NCI-H524 (cell line): ENCODE measurements around the gene GCH1.
"Not testable (repeated sequence)": the region's sequence is repeated elsewhere in the genome, so short reads cannot be mapped to it uniquely, and the experiment has no call there.

Experiments
- DNase-seq, 2 experiments: peaks; one replicate each; lab custom pipeline; 2025; lab: John Stamatoyannopoulos, UW

Gene GCH1, protein sequence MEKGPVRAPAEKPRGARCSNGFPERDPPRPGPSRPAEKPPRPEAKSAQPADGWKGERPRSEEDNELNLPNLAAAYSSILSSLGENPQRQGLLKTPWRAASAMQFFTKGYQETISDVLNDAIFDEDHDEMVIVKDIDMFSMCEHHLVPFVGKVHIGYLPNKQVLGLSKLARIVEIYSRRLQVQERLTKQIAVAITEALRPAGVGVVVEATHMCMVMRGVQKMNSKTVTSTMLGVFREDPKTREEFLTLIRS

DNA sequence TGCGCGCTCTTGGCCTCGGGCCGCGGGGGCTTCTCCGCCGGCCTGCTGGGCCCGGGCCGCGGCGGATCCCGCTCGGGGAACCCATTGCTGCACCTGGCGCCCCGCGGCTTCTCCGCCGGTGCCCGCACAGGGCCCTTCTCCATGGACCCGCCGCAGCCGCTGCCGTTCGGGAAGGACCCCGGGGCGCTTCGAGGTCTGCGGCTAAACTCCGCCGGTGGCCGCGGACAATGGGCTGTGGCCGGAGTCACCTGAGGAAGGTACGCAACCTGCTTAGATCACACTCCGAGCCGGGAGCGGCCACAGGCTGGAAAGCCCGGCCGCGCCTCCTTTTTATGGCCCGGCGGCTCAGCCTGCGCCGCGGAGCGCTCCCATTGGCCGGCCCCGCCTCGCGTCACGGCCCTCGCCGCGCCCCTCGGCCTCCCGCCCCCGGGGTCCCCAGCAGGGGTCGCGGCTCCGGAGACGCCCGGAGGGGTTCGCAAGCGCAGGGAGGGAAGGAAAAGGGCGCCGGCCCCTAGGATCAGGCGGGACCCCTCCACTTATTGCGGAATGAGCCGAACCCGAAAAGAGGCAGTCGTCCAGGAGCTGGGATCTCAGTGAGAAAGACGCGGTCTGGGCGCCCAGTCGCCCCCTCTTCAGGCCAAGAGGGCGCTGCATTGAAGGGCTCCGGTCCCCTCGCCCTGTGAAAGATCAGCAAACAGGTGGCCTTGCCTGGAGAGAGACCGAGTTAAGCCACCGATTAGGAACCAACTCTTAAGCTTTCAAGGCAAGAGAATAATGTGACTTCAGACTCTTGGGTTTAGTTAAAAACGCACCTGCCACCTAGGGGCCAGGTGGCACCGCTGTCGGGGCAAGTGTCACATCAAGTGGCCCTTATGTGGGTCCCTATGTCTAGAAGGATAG, at the start of gene GCH1:
TSS of gene GCH1 (minus strand) at position 306 of the 900 bp plus-strand sequence. CDS start at position 143, 163 bp downstream.
- peak; percentile 84 to 94 for DNase-seq

DNA sequence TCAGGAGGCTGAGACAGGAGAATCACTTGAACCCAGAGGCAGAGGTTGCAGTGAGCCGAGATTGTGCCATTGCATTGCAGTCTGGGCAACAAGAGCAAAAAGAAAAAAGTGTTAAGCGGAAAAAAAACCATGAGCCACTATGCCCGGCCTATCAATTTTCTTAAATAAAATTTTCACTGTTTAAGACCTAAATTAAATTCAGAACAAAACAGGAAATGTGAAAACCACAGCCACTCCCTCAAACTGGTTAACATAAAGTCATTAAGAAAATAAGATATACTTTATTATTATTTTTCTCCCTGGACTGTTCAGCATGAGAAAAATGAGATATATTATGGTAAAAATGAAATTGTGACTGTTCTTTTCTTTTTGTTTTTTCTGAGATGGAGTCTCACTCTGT, 44.6 kb upstream of the GCH1 start:
- DNase-seq, result no peak

DNA sequence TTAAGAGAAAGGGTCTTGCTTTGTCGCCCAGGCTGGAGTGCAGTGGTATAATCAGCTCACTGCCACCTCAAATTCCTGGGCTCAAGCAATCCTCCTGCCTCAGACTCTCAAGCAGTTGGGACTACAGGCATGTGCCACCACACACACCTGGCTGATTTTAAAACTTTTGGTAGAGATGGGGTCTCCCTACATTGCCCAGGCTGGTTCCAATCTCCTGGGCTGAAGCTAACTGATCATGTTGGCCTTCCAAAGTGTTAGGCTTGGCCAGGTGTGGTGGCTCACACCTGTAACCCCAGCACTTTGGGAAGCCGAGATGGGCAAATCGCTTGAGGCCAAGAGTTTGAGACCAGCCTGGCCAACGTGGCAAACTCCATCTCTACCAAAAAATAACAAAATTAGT, 43.9 kb upstream of the GCH1 start:
- no peak for DNase-seq

DNA sequence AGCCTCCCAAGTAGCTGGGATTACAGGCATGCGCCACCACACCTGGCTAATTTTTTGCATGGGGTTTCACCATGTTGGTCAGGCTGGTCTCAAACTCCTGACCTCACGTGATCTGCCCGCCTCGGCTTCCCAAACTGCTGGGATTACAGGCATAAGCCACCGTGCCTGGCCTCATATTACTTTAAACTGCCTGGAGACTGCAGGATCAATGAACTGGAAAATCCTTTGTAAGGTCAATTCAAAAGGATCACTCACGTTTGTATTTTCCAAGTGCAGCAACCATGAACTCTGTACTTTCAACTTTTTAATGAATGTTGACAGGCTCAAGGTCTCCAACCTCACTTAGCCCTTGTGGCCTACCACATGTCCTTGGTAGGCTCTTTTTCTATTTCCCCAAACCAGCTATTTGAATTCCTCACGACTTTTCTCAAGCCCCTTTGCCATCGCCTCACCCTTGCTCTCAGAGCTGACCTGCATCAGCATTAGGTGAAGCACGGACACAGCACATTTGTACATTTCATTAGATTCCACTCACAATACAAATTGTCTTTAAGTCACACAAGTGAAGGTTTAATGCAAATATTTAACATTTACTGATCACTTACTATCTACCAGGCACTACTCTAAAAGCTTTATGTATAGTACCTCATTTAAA, 42.2 kb upstream of the GCH1 start:
- no peak for DNase-seq

DNA sequence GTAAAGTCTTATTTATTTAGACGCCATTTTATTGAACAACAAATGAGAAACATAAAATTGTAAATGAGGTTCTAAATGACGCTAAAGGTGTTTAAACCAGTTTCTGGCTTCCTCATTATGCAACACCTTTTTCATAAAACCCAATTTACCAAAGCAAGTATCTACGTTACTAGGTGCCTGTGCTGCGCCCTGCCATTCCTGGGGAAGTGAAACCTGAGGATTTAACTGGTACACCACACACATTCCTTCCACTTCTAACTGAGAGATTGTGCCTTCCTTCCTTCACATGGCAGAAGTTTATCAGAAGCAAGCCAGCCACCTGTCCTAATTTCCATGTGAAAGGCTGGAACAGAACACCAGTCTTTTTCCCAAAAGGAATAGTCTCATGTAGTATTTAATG, 40.3 kb upstream of the GCH1 start:
- no peak for DNase-seq

DNA sequence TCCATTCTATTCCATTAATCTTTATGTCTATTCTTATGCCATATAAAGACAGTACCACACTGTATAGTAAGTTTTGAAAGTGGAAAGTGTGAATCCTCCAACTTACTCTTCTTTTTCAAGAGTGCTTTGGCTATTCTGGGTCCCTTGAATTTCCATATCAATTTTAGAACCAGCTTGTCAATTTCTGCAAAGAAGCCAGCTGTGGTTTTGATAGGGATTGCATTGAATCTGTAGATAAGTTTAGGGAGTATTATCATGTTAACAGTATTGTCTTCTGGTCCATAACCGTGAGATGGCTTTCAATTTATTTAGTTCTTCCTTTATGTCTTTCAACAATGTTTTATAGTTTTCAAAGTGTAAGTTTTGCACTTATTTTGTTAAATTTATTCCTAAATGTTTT, 34.2 kb upstream of the GCH1 start:
- no peak for DNase-seq

DNA sequence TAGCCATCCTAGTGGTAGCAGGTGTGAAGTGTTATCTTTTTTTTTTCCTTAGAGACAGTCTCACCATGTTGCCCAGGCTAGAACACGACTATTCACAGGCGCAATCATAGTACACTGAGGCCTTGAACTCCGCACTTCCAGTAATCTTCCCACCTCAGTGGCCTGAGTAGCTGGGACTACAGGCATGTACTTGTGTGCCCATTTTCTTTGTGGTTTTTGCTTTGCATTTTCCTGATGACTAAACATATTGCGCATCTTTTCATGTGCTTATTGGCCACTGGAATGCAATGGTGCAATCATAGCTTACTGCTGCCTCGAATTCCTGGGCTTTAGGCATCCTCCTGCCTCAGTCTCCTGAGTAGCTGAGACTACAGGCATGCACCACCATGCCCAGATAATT, 33.3 kb upstream of the GCH1 start:
- DNase-seq, result no peak

DNA sequence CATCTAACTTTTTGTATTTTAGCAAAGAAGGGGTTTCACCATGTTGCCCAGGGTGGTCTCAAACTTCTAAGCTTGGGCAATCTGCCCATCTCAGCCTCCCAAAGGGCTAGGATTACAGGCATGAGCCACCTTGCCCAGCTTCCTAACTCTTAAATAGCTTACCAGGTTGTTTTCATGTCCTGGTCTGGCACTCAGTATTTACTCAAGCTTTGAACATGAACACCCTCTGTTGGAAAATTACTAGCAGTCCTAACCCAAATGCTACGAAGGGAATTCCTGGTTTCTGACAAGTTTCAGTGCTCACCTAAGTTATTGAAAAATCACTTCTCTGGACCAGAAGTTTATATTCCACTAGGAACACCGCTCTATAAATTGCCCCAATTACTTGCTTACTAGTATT, 32.5 kb upstream of the GCH1 start:
- no peak for DNase-seq

DNA sequence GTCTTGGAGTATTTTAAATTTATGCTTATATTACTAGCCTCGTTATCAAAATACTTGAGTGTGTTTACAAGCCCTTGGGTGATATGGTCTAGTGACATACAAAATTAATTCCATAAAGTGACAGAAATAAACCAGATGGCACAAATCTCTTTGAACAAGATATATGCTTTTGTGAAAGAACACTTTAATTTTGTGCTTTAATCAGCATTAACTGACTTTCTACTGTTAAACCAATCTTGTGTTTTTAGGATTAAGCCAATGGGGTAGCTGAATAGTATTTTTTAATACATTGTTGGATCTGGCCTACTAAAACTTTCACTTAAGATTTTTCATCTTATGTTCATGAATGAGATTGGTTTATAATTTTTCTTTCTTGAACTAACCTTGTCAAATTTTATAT, 30.4 kb upstream of the GCH1 start:
- no peak for DNase-seq

DNA sequence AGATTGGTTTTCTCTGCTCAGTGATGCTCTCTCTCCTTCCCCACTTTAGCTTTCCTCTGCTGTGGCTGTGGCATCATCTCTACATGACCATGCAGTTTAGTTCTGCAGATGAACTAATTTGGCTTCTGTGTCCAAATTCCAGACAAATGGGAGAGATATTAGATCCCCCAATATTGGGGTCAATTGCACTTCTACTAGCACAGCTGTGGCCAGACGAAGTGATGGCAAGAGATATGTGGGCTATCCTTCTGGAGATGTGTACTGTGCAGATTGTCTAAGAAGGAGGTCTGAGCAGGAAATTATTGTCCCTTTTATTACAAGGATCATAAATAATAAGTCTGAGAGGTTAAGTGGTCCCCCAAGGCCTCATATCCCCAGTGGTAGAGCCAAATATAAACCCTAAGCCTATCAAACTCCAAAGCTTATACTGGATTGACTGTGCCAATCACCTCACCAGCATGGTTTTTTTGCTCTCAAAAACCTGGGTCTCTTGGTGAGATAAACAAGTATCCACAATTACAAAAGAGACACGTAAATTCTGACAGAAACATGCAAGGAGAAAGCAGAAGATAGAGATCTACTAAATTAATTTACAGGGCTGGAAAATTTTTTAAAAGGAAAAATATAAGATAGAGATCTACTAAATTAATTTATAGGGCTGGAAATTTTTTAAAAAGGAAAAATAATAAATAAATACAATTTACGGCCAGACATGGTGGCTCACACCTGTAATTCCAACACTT, 29.1 kb upstream of the GCH1 start:
- DNase-seq, result no peak

DNA sequence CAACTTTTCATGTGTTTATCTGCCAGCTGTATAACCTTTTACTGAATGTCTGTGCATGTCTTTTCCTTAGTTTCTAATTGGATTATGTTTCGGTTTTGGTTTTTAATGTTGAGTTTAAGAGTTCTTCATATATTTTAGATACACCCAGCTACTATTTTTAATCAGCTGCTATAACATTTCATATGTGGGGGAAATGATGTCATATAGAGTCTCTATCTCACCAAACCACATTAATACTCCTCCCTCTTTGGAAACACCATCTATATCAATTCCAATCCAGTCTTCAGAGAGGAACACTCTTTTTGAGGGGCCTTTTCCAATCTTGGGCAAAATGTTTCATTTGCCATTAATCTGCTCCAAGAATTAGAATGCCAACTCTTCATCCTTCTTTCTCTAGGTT, 28.5 kb upstream of the GCH1 start:
- DNase-seq, result no peak

DNA sequence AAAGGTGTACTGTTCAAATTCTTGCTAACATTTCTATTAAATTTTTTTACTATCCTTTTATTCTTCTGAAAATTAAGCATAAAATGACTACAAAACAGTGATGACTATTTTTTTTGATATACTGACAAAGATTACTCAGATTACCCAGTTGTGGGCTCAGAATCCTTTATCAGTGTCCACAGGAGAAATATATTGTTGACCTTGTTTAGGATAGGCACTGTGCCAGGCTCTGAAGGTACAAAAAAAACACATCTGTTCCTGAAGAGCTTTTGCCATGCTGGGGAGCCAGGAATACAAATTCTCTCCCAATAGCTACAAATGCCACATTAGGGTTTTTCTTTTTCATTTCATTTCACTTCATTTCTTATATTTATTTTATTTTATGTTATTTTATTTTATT, 26.9 kb upstream of the GCH1 start:
- DNase-seq, result no peak

DNA sequence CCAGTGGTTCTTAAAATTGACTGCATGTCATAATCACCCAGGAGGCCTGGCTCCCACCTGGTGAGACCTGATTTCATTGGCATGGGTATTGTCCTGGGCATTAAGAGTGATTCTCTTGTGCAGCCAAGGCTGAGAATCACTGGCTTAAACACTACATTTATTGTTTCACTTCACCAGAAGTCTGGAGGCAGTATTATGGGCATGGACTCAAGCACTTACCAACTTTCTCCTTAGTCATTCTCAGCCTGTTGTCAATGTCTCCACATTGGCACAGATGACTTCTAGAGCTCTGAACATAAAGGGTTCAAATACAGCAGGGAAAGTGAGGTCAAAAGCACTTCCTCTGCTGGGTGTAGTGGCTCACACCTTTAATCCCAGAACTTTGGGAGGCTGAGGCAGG, 25.6 kb upstream of the GCH1 start:
- no peak for DNase-seq

DNA sequence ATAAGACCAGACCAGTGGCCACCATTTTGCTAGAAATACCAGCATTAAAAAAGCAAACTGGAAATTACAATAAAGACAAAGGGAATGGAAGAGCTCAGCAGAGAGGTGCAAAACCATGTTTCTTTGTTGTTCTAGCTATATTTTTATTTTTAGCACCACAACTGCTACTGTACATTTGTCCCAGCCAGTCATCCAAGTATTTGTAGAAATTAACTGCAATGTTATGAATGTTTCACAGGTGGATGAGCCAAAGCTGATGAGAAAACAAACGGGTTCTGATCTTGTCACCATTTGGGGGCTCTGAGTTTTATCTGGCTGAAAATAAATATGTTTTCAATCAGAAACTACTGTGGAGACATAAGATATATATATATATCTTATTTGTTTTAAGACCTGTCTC, 24.9 kb upstream of the GCH1 start:
- no peak for DNase-seq

DNA sequence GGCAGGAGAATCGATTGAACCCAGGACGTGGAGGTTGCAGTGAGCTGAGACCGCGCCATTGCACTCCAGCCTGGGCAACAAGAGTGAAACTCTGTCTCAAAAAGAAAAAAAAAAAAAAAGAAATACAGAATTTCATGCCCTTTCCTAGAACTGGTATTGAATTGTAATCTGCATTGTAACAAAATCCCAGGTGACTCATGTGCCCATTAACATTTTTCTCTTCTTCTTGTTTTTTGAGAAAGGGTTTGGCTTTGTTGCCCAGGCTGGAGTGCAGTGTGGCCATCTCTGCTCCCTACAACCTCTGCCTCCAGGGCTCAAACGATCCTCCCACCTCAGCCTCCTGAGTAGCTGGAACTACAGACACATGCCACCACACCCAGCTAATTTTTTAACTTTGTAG, 23.9 kb upstream of the GCH1 start:
- DNase-seq, result not testable (repeated sequence)

DNA sequence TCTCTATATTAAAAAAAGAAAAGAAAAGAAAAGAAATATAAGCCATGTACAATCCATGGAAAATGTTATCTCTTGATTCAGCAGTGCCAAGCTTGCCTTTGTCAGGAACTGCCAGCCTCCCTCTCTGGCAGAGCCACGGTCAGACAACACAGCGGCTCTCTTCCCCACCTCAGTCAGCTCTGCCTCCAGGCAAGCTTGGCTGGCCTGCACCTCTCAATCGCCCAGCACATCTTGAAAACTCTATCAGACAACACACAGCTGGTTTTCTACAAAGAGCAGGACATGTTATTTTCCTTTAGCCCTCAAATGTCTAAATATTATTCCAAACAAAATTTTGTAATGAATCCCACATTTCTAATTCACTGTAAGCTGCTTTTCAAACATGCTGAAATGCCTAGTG, 20.0 kb upstream of the GCH1 start:
- no peak for DNase-seq

DNA sequence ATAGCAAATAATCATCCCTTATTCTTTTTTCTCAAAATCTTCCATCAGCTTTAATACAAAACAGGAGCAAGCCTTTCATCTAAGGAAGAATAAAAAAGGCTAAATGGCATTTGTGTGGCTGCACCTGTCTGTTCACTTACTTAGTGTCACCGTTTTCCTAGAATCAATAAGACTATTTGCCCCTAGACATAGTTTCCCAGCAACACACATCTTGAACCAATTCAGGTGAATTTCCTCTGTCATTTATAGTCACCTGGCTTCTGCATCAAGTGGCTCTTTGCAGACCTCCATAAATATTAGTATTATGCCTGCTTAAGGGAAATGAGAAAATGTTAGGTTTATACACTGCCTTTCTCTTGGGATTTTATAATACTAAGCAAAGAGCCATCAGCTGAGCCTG, 17.4 kb upstream of the GCH1 start:
- DNase-seq, result no peak

DNA sequence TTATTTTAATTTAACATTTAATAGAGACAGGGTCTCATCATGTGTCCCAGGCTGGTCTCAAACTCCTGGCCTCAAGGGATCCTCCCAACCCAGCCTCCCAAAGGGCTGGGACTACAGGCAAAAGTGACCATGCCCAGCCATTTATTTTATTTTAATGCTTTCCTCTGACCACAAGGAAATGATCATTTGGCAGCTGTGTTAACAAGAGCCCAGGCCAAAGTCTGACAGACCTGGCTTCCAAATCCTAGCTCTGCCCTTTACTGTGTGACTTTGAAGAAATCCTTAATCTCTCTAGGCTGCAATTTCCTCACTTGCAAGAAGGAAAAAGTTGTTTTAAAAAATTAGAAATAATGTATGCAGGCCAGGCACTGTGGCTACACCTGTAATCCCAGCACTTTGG, 16.7 kb upstream of the GCH1 start:
- DNase-seq, result no peak

DNA sequence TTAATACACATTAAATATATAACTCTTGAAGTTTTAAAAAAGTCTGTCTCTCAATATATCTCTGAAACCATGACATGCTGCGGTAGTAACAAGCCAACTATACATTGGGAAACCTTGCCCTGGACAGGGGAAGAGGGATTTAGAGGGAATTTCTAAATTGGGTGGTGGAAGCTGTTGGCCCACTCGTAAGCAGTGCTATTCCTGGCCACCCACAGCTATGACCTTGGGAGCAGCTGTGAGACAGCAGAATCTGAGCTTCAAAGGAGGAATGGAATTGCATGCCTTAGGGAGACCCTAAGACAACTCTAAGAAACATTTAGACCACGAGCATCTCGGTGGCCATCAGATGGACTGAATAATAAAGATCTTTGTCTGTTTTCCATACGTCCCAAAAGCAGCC, 15.8 kb upstream of the GCH1 start:
- no peak for DNase-seq

DNA sequence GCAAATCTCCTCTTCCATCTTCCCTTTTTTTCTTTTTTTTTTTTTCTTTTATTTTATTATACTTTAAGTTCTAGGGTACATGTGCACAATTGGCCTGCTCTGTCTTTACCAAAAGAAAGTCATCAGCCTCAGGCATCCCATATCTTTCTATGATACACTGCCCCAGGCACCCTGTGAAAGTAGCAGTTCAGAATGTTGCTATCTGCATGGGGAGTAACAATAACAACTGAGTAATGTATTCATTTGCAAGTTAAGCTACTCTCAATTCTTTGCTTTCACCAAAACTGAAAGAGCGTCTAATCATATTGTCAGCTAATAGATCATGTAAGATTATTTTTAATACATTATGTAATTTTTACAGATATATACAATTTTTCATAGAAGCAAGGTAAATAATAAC, 13.5 kb upstream of the GCH1 start:
- no peak for DNase-seq

DNA sequence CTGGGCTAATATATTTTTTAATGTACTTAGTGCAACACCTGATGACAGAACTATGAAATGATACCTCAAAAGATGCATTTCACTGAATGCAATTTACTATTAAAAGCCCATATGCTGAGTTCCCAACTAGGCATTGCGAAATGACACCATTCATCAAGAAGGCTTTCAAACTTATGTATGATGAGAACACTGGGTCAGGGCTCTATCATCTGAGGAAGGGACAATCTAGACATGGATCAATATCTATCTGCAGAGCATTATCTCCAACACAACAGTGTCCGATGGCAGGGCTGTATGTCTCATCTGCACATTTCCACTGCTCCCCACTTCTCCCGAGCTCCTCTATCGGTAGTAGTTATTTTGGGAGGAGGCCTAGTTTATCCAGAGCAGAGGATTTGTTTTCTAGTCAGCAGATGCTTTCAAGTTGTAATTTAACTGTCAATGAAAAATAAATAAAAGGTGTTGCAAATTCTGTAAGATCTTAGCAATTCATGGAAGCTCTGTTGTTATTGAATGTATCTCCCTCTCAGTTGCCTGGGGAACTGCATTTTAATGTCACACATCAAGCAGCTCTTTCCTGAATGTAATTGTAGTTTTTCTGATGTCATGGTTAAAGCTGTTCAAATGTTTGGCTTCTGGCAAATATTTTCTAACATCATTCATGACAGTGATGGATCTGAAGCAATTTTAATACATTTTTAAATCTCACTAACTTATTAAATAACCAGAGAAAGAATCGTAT, 7.4 kb upstream of the GCH1 start:
- no peak for DNase-seq

DNA sequence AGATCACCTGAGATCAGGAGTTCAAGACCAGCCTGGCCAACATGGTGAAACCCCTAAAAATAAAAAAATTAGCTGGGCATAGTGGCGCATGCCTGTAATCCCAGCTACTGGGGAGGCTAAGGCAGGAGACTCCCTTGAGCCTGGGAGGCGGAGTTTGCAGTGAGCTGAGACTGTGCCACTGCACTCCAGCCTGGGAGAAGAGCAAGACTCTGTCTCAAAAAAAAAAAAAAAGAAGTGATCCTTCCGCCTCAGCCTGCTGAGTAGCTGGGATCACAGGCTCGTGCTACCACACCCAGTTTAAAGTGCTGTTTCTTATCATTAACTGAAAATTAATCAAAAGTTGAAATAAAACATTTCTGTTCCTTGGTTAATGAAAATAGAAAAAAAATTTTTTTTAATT, 6.3 kb upstream of the GCH1 start:
- DNase-seq, result not testable (repeated sequence)
